K562 (cell line): ENCODE data around the gene GSK3B. TPM values are rescaled to one million over a fixed set of nuclear protein-coding genes. Genes with fewer than 3 reads are reported as not detected.

Source experiments
- ATAC-seq: fragments of 200-7000 bp; cut with Tn5 transposase; 3 replicates; pipeline ENCODE4 v1.9.1; 2020; ENCODE audit warnings: moderate library complexity
- BruUV-seq: library from RNA; stranded (reverse); fragments of 400-500 nt; replicated peaks from 2 replicates; lab custom pipeline; 2021; lab: Mats Ljungman, UMichigan
- CTCF ChIA-PET: fragments of 300-600 bp; formaldehyde crosslinking; extraction: SDS; loops from one replicate; lab custom pipeline; 2021; ENCODE audit warnings: low intra/inter-chr PET ratio; lab: Yijun Ruan, JAX
- POLR2A ChIA-PET: fragments of 300-600, 350-650 bp; sonication (Branson Sonifier 250); formaldehyde crosslinking; extraction: SDS; loops from one replicate; lab custom pipeline; 2021; ENCODE audit warnings: antibody characterized with exemption, inconsistent platforms; lab: Yijun Ruan, JAX
- DNase-seq, 4 experiments: peaks; one replicate each; pipeline versions ENCODE4 v3.0.0 to v3.0.0-alpha.2; 2011 to 2018; ENCODE audit warnings: low spot score in 3 of 4, mixed read lengths in 3 of 4; ENCODE audit errors: extremely low read depth in 1 of 4
- FAIRE-seq: peaks from 2 replicates; lab custom pipeline; 2011; peaks lifted over from hg19 to GRCh38; lab: Jason Lieb, UNC
- H2AFZ ChIP-seq: 2 replicates; pipeline ENCODE4 v1.6.0; 2011; ENCODE audit warnings: low read depth, low read length, control low read depth, inconsistent platforms
- H3K27ac ChIP-seq: fragments of 200-600 bp; 3 replicates; pipeline ENCODE4 v1.8.0; 2011; ENCODE audit warnings: low read depth, mild to moderate bottlenecking, control low read depth, inconsistent platforms, low read length, moderate library complexity, mixed read lengths; ENCODE audit errors: extremely low read depth
- H3K27me3 ChIP-seq, 2 experiments: fragments of 300-600 bp in 1 of 2; 2 replicates in 1 of 2; 3 replicates in 1 of 2; pipeline versions ENCODE4 v1.6.0 to v1.8.0; 2011; ENCODE audit warnings: inconsistent platforms in 2 of 2, low read length in 2 of 2, mild to moderate bottlenecking in 1 of 2, mixed read lengths in 1 of 2, moderate library complexity in 1 of 2; ENCODE audit not compliant: control insufficient read depth in 2 of 2, insufficient read depth in 2 of 2
- H3K36me3 ChIP-seq: fragments of 300-600 bp; 3 replicates; pipeline ENCODE4 v1.8.0; 2011; ENCODE audit warnings: mild to moderate bottlenecking, low read length, inconsistent platforms; ENCODE audit not compliant: control insufficient read depth, insufficient read depth
- H3K4me1 ChIP-seq, 2 experiments: fragments of 200-600 bp in 1 of 2; replicated peaks in 1 of 2; 2 replicates in 1 of 2; 3 replicates in 1 of 2; pipeline versions ENCODE4 v1.5.1 to v1.8.0; 2011; ENCODE audit warnings: inconsistent platforms in 2 of 2, low read length in 2 of 2, mild to moderate bottlenecking in 1 of 2, mixed read lengths in 1 of 2, moderate library complexity in 1 of 2; ENCODE audit not compliant: control insufficient read depth in 2 of 2, insufficient read depth in 2 of 2
- H3K4me2 ChIP-seq: 2 replicates; pipeline ENCODE4 v1.6.1; 2011; ENCODE audit warnings: low read length, control low read depth, inconsistent platforms, mixed read lengths; ENCODE audit not compliant: insufficient read depth
- H3K4me3 ChIP-seq: fragments of 200-600 bp; sonication (generic), shearing (Covaris generic); 2 replicates; pipeline ENCODE4 v1.5.1; 2016; ENCODE audit warnings: control low read depth, inconsistent platforms
- H3K79me2 ChIP-seq: fragments of 200-600 bp; 3 replicates; pipeline ENCODE4 v1.8.0; 2011; ENCODE audit warnings: low read length, inconsistent platforms; ENCODE audit not compliant: control insufficient read depth, insufficient read depth
- H3K9ac ChIP-seq, 2 experiments: 2 replicates each; pipeline versions ENCODE4 v1.6.0 to v1.6.1; 2011; ENCODE audit warnings: low read depth in 2 of 2, low read length in 2 of 2, control low read depth in 1 of 2, inconsistent platforms in 1 of 2, mild to moderate bottlenecking in 1 of 2, mixed read lengths in 1 of 2; ENCODE audit not compliant: insufficient read depth in 1 of 2
- H3K9me1 ChIP-seq: one replicate; pipeline ENCODE4 v1.6.0; 2011; ENCODE audit warnings: inconsistent platforms, mild to moderate bottlenecking, low read length, moderate library complexity; ENCODE audit not compliant: control insufficient read depth, insufficient read depth
- H3K9me3 ChIP-seq: replicated peaks from 2 replicates; pipeline ENCODE4 v1.5.1; 2011; ENCODE audit warnings: low read depth, low read length, inconsistent platforms; ENCODE audit not compliant: control insufficient read depth, insufficient read depth
- H4K20me1 ChIP-seq: replicated peaks from 2 replicates; pipeline ENCODE4 v1.6.1; 2011; ENCODE audit warnings: low read length, inconsistent platforms, mixed read lengths; ENCODE audit not compliant: control insufficient read depth, insufficient read depth
- ESRRA ChIP-seq: fragments of 450-650 bp; IDR thresholded peaks from 2 replicates; pipeline ENCODE4 v1.6.1; 2014; ENCODE audit warnings: low read depth, mild to moderate bottlenecking, moderate library complexity, borderline replicate concordance
- REST ChIP-seq, 2 experiments: fragments of 450-650 bp; formaldehyde crosslinking in 1 of 2; IDR thresholded peaks; 2 replicates each; pipeline versions ENCODE4 v1.4.0 to v1.6.1; 2014 to 2020; ENCODE audit warnings: mild to moderate bottlenecking in 2 of 2, borderline replicate concordance in 1 of 2, low read depth in 1 of 2
- WGBS: fragments of 100-300 bp; shearing (Covaris generic); methylation state at CpG from one replicate; pipeline ENCODE4 v1.1.6; 2016; ENCODE audit warnings: low coverage, mixed read lengths; ENCODE audit not compliant: insufficient coverage; ENCODE audit errors: missing lambda C conversion rate; 5-methylcytosine and 5-hydroxymethylcytosine counted together
- in situ Hi-C: fragments of 300-500 bp; cut with MboI; formaldehyde crosslinking; loops from 4 replicates; pipeline ENCODE4 v1.15.0; 2018; ENCODE audit warnings: inconsistent platforms, mixed read lengths
- intact Hi-C: fragments of 100-400 bp; cut with micrococcal nuclease; formaldehyde crosslinking; loops from 2 replicates; pipeline ENCODE4 v1.14.2; 2022
- polyA plus RNA-seq, 8 experiments: library from polyadenylated mRNA; depleted of rRNA in 4 of 8; stranded (reverse) in 5 of 8; unstranded in 3 of 8; fragments of >200 nt; fragmentation: Nextera tagmentation in 2 of 8; fragmentation: Illumina TruSeq in 1 of 8; extraction: Ambion mirVana in 2 of 8; extraction: Trizol in 1 of 8; gene quantifications; 2 replicates each; pipeline versions ENCODE4 v1.2.1 to v1.2.3, GENCODE V29; 2011 to 2014; ENCODE audit warnings: inconsistent platforms in 1 of 8, missing spikeins in 1 of 8
- total RNA-seq, 7 experiments: library from RNA; depleted of rRNA in 6 of 7; stranded (reverse); fragments of >200 nt in 6 of 7; fragmentation: Illumina TruSeq in 2 of 7; extraction: Trizol in 2 of 7; gene quantifications; 2 replicates each; pipeline versions ENCODE4 v1.2.1 to v1.2.3, GENCODE V29; 2011 to 2021; ENCODE audit warnings: low replicate concordance in 1 of 7

GSK3B gene
- total and polyA plus RNA-seq, 9 of the 15 experiments (the other 6 are each of a cell fraction or from before 2014, with no cell fraction given), result 4.7 to 25.0 (median 18.7) TPM

GRCh38 chr3:120062474-120062873 lies 31.8 kb downstream of the GSK3B start:
- ATAC-seq, result no peak
- 0 out of 3 replicates have a peak, but pooled peaks cover 2% of the 10 kb centered on the region for H3K36me3 ChIP-seq
- TF ChIP-seq ESRRA (no peak), REST (IDR thresholded peaks at IDR 0.05; ENCODE audit: borderline replicate concordance) (peak; percentile 81), REST (CRISPR knock-in tag; IDR thresholded peaks at IDR 0.05; ENCODE audit: low read depth) (no peak)
- TF ChIP-seq, all 486 proteins: peak for 1
- DNase-seq, result no peak
- no peaks in the 10 kb centered on the region for H3K9me1 ChIP-seq
- 94% methylated on average over 4 of the region's 4 CpGs for WGBS
- H3K9me3 ChIP-seq, result no peaks in the 10 kb centered on the region
- no peaks in the 10 kb centered on the region for H4K20me1 ChIP-seq
- no peak for FAIRE-seq
- no peak overlapping the region for H3K4me3 ChIP-seq
- no peaks in the 10 kb centered on the region for H3K27me3 ChIP-seq
- BruUV-seq, result no TSS peak
- no peak overlapping the region for H3K27ac ChIP-seq
- ChIA-PET POLR2A (no interaction called here), CTCF (no interaction called here)
- intact Hi-C loops (no loop called here), in situ Hi-C loops (no loop called here)
- H3K4me2 ChIP-seq, result no peak overlapping the region
- H3K79me2 ChIP-seq, result peaks cover 90% of the 10 kb centered on the region
- H3K4me1 ChIP-seq, result no peaks in the 10 kb centered on the region
- no peak overlapping the region for H3K9ac ChIP-seq
- no peak overlapping the region for H2AFZ ChIP-seq
